GM13976 (cell line): ENCODE results near the gene APOB.

ENCODE experiments used
- DNase-seq: peaks from one replicate; pipeline ENCODE4 v3.0.0; 2012; ENCODE audit warnings: low spot score
- in situ Hi-C: fragments of 300-500 bp; cut with MboI; formaldehyde crosslinking; loops from one replicate; pipeline ENCODE4 v1.12.0; 2022; ENCODE audit warnings: low sequenced_read_pairs, mixed read lengths, inconsistent platforms; ENCODE audit not compliant: unreplicated experiment
- TF ChIP-seq, protein P1 (sequence below): IDR thresholded peaks from 2 replicates; pipeline ENCODE4 v1.5.1; 2012; ENCODE audit warnings: borderline replicate concordance, mild to moderate bottlenecking; ENCODE audit not compliant: insufficient read depth; ENCODE audit errors: extremely low read depth, missing control alignments, control extremely low read depth

The APOB gene

DNA sequence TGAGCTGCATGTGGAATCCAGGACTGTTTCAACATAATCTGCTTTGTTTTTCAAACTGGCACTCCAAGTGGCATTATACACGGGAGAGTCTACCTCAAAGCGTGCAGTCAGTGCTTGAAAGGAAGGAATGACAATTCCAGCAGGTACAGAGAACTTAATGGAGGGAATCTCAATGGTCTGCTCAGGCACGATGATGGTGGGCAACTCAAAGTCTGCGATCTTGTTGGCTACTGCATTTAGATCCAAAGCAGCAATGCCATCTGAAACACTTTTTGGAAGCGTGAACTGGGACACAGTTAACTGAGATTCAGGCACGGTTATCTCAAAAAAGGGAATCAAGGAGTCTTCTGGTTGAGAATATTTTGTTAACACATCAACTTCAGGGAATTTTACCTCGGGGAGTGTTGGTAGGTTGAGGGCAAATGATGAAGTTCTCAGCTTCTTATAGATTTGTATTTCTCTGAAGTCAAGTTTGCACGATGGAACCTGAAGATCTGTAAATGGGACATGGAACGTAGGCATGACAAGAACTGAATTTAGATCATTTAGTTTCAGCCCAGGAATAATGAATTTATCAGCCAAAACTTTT lies 38.7 kb downstream of the APOB start:
- TF ChIP-seq, protein P1, sequence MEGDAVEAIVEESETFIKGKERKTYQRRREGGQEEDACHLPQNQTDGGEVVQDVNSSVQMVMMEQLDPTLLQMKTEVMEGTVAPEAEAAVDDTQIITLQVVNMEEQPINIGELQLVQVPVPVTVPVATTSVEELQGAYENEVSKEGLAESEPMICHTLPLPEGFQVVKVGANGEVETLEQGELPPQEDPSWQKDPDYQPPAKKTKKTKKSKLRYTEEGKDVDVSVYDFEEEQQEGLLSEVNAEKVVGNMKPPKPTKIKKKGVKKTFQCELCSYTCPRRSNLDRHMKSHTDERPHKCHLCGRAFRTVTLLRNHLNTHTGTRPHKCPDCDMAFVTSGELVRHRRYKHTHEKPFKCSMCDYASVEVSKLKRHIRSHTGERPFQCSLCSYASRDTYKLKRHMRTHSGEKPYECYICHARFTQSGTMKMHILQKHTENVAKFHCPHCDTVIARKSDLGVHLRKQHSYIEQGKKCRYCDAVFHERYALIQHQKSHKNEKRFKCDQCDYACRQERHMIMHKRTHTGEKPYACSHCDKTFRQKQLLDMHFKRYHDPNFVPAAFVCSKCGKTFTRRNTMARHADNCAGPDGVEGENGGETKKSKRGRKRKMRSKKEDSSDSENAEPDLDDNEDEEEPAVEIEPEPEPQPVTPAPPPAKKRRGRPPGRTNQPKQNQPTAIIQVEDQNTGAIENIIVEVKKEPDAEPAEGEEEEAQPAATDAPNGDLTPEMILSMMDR: no peak
- DNase-seq: no peak
- in situ Hi-C loops: no loop called here

DNA sequence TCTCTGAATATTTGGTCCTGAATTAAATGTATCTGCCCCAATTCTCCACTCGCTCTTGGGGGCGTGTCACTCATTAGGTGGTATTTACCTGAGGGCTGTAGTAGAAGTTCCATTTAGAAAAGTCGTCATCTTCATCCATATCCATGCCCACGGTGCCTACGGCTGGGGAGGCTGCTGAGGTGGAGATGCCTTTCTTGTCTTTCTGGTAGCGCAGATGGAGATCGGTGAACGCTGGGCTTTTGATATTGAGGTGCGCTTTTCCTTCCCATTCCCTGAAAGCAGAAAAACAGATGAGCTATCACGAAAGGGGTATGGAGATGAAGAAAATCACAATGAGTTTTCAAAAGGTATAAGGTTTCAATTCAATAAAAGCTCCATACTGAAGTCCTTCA lies 39.7 kb downstream of the APOB start:
- TF ChIP-seq, protein P1: no peak
- DNase-seq: no peak
- in situ Hi-C loops: no loop called here

DNA sequence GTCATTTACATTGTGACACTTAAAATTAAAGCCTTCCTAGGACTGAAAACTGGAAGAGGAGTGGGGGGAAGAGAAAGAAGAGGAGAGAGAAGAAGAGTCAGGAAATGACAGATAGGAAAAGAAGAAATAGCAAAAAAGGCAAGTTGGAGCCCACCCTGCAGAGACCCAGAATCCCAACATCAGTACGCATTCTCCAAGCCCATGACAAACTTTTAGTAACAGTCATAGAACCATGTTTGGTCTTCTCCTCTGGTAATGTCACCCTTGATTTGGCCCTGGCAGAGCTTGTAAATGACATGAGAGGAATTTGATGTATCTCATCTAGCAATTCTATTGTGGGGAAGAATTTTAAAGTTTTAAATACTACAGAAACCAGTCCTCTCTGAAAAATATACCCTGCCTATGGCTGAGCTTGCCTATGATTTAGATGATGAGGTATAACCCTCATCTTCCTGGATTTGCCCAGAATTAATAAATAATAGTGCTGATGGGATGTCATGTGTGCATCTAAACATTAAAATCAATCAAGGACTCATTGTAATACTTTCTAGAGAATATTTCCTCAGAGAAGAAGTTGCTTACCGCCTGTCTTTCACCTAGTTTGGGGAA lies 40.2 kb downstream of the APOB start:
- no peak for DNase-seq
- TF ChIP-seq, protein P1: no peak
- in situ Hi-C loops: no loop called here

DNA sequence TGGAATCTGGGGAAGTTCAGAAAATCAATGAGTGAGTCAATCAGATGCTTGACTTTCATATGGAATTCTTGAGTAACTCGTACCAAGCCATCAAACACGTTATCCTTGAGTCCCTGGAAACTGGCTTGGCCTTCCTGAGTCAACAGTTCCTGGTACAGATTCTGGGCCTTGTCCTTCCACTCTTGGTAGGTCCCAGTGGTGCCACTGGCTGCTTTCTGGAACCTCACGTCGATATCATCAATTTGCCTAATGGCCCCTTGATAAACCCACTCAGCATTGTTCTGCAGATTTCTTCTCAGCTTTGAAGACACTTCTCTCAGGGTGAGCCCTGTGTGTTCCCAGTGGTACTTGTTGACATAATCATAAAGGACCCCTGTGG lies 41.1 kb downstream of the APOB start:
- DNase-seq: no peak
- in situ Hi-C loops: no loop called here
- TF ChIP-seq, protein P1: no peak

DNA sequence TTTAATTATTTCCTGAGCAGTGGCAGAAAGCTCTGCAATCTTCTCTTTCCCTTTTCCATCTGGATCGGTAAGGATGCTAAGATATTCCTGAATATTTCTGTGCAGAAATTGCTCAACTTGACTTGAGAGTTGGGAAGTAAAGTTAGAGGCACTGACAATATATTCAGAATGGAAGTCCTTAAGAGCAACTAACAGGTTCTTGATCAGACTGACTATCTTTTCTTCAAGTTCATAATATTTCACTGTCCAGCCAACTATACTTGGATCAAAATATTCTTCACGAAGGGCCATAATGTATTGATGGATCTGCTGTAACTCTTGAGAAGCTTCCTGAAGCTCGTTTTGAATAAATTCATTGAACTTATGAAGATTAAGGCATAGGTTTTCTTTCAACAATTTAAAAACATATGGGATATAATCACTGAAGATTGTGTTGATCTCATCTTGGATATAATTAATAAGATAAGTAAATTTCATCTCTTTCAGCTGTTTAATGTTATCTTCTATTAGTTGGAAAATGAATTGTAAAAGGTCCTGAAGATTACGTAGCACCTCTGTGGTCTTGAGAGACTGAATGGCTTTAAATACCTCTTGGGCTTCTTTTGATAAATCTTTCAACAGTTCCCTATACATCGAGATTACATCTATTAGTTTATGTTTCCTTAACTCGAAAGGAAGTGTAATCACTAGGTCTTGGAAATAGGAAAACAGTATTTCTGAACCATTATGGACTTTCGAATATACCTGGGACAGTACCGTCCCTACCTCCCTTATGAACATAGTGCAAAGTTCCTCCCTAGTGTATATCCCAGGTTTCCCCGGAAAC lies 41.7 kb downstream of the APOB start:
- TF ChIP-seq, protein P1: no peak
- in situ Hi-C loops: no loop called here
- DNase-seq: no peak

DNA sequence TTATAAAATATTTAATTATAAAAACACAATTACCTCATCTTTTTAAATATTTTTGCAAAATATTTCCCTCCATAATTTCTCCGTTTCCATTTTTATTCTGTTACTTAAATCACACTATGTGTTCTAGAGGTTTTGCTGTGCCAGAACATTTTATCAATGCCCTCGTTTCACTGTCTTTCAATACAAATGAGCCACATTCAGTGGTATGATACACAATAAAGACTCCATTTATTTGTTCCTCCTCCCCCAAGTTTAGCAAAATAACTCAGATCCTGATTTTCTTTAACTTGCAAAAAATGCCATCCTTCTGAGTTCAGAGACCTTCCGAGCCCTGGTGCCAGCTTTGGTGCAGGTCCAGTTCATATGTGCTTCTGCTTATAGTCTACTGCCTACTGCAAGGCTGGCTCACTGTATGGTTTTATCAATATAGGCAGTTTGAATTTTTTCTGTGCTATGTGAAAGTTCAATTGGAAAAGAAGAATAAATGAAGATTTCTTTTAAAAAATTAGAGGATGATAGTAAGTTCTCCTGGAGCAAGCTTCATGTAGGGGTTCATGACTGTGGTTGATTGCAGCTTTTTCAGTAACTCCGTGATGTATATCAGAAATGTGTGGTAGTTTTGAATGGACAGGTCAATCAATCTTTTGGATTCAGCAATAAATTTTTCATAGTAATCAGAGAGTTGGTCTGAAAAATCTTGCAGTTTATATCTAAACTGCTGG lies 42.5 kb downstream of the APOB start:
- TF ChIP-seq, protein P1: no peak
- in situ Hi-C loops: no loop called here
- DNase-seq: no peak
